ENCODE measurements around the gene ARHGEF38.
A peak's percentile ranks its signal among the peaks of the same experiment; 100 is the strongest.
"Not testable (repeated sequence)": the region's sequence is repeated elsewhere in the genome, so short reads cannot be mapped to it uniquely, and the experiment has no call there.

Gene ARHGEF38

GRCh38 chr4:105710678-105711077, 158.3 kb downstream of the ARHGEF38 start:
- DNase-seq (ENCODE audit: insufficient read length, low spot score) (no peak), FAIRE-seq (no peak)
- TF ChIP-seq POU2F2 (IDR thresholded peaks at IDR 0.05; ENCODE audit: low read depth, low read length), result no peak
- TF ChIP-seq SPI1 (IDR thresholded peaks at IDR 0.05; ENCODE audit: low read depth, low read length), result no peak
- TF ChIP-seq POLR2AphosphoS5 (IDR thresholded peaks at IDR 0.05; ENCODE audit: low read depth, low read length), result no peak
- TF ChIP-seq POLR2A (IDR thresholded peaks at IDR 0.05; ENCODE audit: low read depth, low read length), result no peak
- no peak for TF ChIP-seq TAF1 (IDR thresholded peaks at IDR 0.05; ENCODE audit: low read depth, low read length)
- TF ChIP-seq PAX5 (IDR thresholded peaks at IDR 0.05; ENCODE audit: insufficient read depth, low read length, severe bottlenecking), result no peak

DNA sequence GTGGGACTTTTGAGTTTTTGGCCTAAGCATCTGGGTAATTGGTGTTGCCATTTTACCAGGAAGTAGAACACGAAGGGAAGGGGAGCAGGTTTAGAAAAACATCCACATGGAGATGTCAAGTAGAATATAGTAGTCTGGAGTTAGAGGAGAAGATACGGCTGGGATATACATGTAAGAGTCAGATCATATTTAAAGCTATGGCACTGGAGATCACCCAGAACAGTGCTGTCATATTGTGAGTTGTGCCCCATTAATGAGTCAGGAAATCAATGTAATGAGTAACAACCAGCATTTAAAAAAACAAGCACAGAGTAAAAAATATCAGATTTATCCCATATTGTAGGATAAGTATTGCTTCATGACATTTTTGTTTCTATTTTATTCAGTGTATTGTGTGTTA, 160.3 kb downstream of the ARHGEF38 start:
- FAIRE-seq (no peak), DNase-seq (ENCODE audit: insufficient read length, low spot score) (no peak)
- TF ChIP-seq POLR2A (IDR thresholded peaks at IDR 0.05; ENCODE audit: low read depth, low read length) (no peak), POLR2AphosphoS5 (IDR thresholded peaks at IDR 0.05; ENCODE audit: low read depth, low read length) (no peak), PAX5 (IDR thresholded peaks at IDR 0.05; ENCODE audit: insufficient read depth, low read length, severe bottlenecking) (no peak), SPI1 (IDR thresholded peaks at IDR 0.05; ENCODE audit: low read depth, low read length) (no peak), POU2F2 (IDR thresholded peaks at IDR 0.05; ENCODE audit: low read depth, low read length) (no peak), TAF1 (IDR thresholded peaks at IDR 0.05; ENCODE audit: low read depth, low read length) (no peak)

DNA sequence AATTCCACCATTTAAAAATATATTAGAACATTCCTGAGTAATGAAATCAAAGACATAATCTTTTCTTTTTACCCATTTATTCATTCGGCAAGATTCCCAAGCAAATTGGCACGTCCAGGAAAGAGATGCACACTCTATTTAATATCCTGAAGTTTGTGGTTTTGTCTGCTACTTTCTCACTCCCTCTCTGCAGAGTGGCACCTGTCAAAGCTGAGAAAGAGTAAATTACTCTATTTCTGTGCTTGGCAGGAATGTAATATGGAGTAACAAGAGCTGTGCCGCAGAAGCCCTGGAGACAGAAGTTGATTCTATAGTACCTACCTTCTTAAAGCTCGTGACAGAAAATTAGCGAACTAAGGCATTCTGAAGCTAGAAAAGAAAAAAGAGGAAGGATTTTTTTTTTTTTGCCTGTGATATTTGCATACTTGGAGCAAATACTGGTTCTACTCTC, 161.7 kb downstream of the ARHGEF38 start:
- FAIRE-seq (peak; percentile 13), DNase-seq (ENCODE audit: insufficient read length, low spot score) (no peak)
- TF ChIP-seq SPI1 (IDR thresholded peaks at IDR 0.05; ENCODE audit: low read depth, low read length) (no peak), PAX5 (IDR thresholded peaks at IDR 0.05; ENCODE audit: insufficient read depth, low read length, severe bottlenecking) (no peak), POU2F2 (IDR thresholded peaks at IDR 0.05; ENCODE audit: low read depth, low read length) (no peak)

DNA sequence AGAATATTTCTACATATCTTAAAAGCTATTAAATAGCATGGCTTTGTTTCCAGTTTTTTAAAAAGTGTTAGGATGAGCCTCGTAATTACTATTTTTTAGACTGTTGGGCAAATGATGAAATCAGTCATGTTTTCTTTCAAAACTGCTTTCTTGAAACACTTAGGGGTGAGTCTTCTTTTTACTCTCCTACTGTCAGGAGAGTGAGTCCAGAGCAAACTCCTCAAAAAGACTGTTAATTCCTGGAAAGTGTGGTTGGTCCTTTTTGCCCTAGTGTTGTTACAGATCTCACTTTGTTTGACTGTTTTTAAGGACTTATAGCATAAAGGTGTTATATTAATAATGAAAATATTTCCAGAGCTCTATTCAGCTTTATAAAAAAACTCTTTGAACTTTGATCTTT, 162.5 kb downstream of the ARHGEF38 start:
- no peak for DNase-seq (ENCODE audit: insufficient read length, low spot score)
- no peak for FAIRE-seq
- TF ChIP-seq SPI1 (IDR thresholded peaks at IDR 0.05; ENCODE audit: low read depth, low read length) (no peak), POLR2AphosphoS5 (IDR thresholded peaks at IDR 0.05; ENCODE audit: low read depth, low read length) (no peak), POU2F2 (IDR thresholded peaks at IDR 0.05; ENCODE audit: low read depth, low read length) (no peak), POLR2A (IDR thresholded peaks at IDR 0.05; ENCODE audit: low read depth, low read length) (no peak), PAX5 (IDR thresholded peaks at IDR 0.05; ENCODE audit: insufficient read depth, low read length, severe bottlenecking) (no peak), TAF1 (IDR thresholded peaks at IDR 0.05; ENCODE audit: low read depth, low read length) (no peak)

DNA sequence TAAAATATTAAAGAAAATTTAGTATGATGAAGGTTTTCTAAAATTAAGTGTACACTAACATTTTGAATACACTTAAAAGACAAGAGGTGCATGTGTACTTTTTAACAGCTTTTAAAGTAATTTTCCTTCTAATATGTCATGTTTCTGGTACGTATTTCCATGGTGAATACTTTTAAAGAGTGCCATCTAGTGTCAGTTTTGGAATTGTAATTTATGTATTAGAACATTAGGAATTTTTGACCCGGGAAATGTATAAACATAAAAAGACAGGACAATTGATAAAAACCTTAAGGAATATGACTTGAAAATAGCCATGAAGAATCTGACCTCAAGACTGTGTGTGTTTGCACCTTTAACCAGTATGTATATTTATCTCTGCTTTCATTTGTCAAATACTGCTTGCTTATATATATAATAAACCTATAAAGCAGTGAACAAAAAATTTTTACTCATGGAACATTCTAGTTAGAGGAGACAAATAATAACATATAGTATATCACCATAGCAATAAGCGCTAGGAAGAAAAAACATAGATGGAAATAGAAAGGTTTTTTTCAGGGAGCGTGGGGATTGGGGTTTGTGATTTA, 163.4 kb downstream of the ARHGEF38 start:
- TF ChIP-seq PAX5 (IDR thresholded peaks at IDR 0.05; ENCODE audit: insufficient read depth, low read length, severe bottlenecking) (no peak), TAF1 (IDR thresholded peaks at IDR 0.05; ENCODE audit: low read depth, low read length) (no peak), POU2F2 (IDR thresholded peaks at IDR 0.05; ENCODE audit: low read depth, low read length) (no peak), POLR2AphosphoS5 (IDR thresholded peaks at IDR 0.05; ENCODE audit: low read depth, low read length) (no peak), SPI1 (IDR thresholded peaks at IDR 0.05; ENCODE audit: low read depth, low read length) (no peak), POLR2A (IDR thresholded peaks at IDR 0.05; ENCODE audit: low read depth, low read length) (no peak)
- DNase-seq (ENCODE audit: insufficient read length, low spot score) (no peak), FAIRE-seq (no peak)

DNA sequence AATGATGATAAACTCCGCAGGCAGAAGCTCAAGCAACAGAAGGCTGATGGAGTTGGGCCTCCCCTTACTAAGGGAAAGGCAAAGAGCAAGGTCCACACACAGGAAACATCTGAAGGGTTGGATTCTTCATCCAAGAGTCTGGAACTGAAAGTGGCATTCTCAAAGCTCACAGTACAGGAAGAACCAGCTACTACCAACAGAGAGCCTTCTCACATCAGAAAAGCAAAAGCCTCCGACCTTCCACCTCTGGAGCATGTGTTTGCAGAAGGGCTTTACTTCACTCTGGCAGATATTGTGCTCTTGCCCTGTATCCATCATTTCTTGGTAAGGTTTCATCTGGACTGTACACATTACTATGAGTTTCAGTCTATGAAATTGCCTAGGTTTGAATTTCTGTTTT, 166.8 kb downstream of the ARHGEF38 start:
- TF ChIP-seq POLR2A (IDR thresholded peaks at IDR 0.05; ENCODE audit: low read depth, low read length), result no peak
- FAIRE-seq, result no peak
- DNase-seq (ENCODE audit: insufficient read length, low spot score), result no peak

DNA sequence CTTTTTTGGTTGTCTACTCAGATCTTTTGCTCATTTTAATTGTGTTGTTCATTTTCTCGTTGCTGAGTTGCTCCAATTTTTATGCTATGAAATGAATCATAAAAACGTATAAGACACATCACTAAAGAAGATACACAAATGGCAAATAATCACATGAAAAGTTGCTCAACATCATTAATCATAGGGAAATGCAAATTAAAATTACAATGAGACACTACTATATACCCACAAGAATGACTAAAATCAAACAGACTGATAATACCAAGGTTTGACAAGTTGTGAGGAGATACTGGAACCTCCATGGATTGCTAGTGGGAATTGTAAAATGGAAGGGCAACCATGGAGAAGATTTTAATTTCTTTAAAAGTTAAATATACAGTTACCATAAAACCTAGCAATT, 173.2 kb downstream of the ARHGEF38 start:
- FAIRE-seq, result no peak
- no peak for TF ChIP-seq SPI1 (IDR thresholded peaks at IDR 0.05; ENCODE audit: low read depth, low read length)
- DNase-seq (ENCODE audit: insufficient read length, low spot score), result no peak

- FAIRE-seq; DNase-seq (ENCODE audit: insufficient read length, low spot score): not testable (repeated sequence)
These were observed 177.5 kb downstream of the ARHGEF38 start for GRCh38 chr4:105729895-105730294.

Measured in GM12891 (cell line).